Keratinocyte (primary cell): ENCODE measurements around the gene SMARCC1. TPM values are rescaled to one million over a fixed set of nuclear protein-coding genes. Genes with fewer than 3 reads are reported as not detected.

ENCODE experiments used
- DNase-seq: peaks from one replicate; pipeline ENCODE4 v3.0.0-alpha.2; 2011; ENCODE audit warnings: low read depth, missing footprints, low spot score
- FAIRE-seq: peaks from 2 replicates; lab custom pipeline; 2011; peaks lifted over from hg19 to GRCh38; lab: Jason Lieb, UNC
- H2AFZ ChIP-seq: 2 replicates; pipeline ENCODE4 v1.6.0; 2012; ENCODE audit warnings: low read length, control low read depth, inconsistent platforms; ENCODE audit not compliant: control insufficient read depth
- H3K27ac ChIP-seq: 2 replicates; pipeline ENCODE4 v1.5.1; 2011; ENCODE audit warnings: low read length; ENCODE audit not compliant: control insufficient read depth, insufficient read depth
- H3K27me3 ChIP-seq: 3 replicates; pipeline ENCODE4 v1.6.0; 2011; ENCODE audit warnings: low read length; ENCODE audit not compliant: control insufficient read depth, insufficient read depth; ENCODE audit errors: extremely low read depth
- H3K36me3 ChIP-seq, 2 experiments: 2 replicates in 1 of 2; 3 replicates in 1 of 2; pipeline ENCODE4 v1.5.1; 2011; ENCODE audit warnings: low read length in 2 of 2, mild to moderate bottlenecking in 1 of 2; ENCODE audit not compliant: control insufficient read depth in 2 of 2, insufficient read depth in 2 of 2; ENCODE audit errors: extremely low read depth in 1 of 2
- H3K4me1 ChIP-seq: 3 replicates; pipeline ENCODE4 v1.5.1; 2011; ENCODE audit warnings: low read length; ENCODE audit not compliant: control insufficient read depth, insufficient read depth; ENCODE audit errors: extremely low read depth
- H3K4me2 ChIP-seq: 3 replicates; pipeline ENCODE4 v1.6.0; 2011; ENCODE audit warnings: low read depth, low read length; ENCODE audit not compliant: control insufficient read depth, insufficient read depth; ENCODE audit errors: extremely low read depth
- H3K4me3 ChIP-seq, 3 experiments: fragments of 200-600 bp in 1 of 3; sonication (generic) in 1 of 3; 2 replicates in 2 of 3; 3 replicates in 1 of 3; pipeline ENCODE4 v1.5.1; 2011 to 2016; ENCODE audit warnings: low read length in 3 of 3, mild to moderate bottlenecking in 3 of 3, control low read depth in 2 of 3, inconsistent platforms in 1 of 3, low read depth in 1 of 3, mixed read lengths in 1 of 3, mixed run types in 1 of 3, moderate library complexity in 1 of 3; ENCODE audit not compliant: control insufficient read depth in 2 of 3, insufficient read depth in 2 of 3; ENCODE audit errors: extremely low read depth in 1 of 3
- H3K79me2 ChIP-seq: 2 replicates; pipeline ENCODE4 v1.6.0; 2012; ENCODE audit warnings: low read length; ENCODE audit not compliant: control insufficient read depth, insufficient read depth
- H3K9ac ChIP-seq: 3 replicates; pipeline ENCODE4 v1.6.0; 2011; ENCODE audit warnings: low read length; ENCODE audit not compliant: control insufficient read depth, insufficient read depth; ENCODE audit errors: extremely low read depth
- H3K9me1 ChIP-seq: 3 replicates; pipeline ENCODE4 v1.6.0; 2011; ENCODE audit warnings: low read length; ENCODE audit not compliant: control insufficient read depth, insufficient read depth; ENCODE audit errors: extremely low read depth
- H3K9me3 ChIP-seq: 2 replicates; pipeline ENCODE4 v1.5.1; 2012; ENCODE audit warnings: low read depth, low read length; ENCODE audit not compliant: control insufficient read depth
- H4K20me1 ChIP-seq: 3 replicates; pipeline ENCODE4 v1.6.0; 2011; ENCODE audit warnings: low read length; ENCODE audit not compliant: control insufficient read depth, insufficient read depth; ENCODE audit errors: extremely low read depth
- EZH2 ChIP-seq: IDR thresholded peaks from one replicate; pipeline ENCODE4 v1.6.1; 2012; ENCODE audit warnings: inconsistent platforms, mild to moderate bottlenecking, low read length, moderate library complexity
- dilution Hi-C: fragments of 300-500 bp; cut with MboI; formaldehyde crosslinking; loops from one replicate; pipeline ENCODE4 v1.7.0; 2020; ENCODE audit warnings: low sequenced_read_pairs; ENCODE audit not compliant: extremely low pct_ligation_motif_present
- polyA plus RNA-seq, 5 experiments: library from polyadenylated mRNA; depleted of rRNA in 3 of 5; stranded (reverse) in 3 of 5; stranded (forward) in 1 of 5; unstranded in 1 of 5; fragments of >200 nt; gene quantifications; 1 replicate in 1 of 5; 2 replicates in 3 of 5; 3 replicates in 1 of 5; pipeline versions ENCODE4 v1.2.1 to v1.2.3, GENCODE V29; 2011 to 2012; ENCODE audit warnings: missing spikeins in 2 of 5, low read depth in 1 of 5, low replicate concordance in 1 of 5
- TF ChIP-seq, protein P1 (sequence below), 3 experiments: IDR thresholded peaks in 1 of 3; conservative IDR thresholded peaks in 1 of 3; optimal IDR thresholded peaks in 1 of 3; 2 replicates in 2 of 3; 3 replicates in 1 of 3; pipeline versions ENCODE3 to v1.5.1; 2011; ENCODE audit warnings: low read length in 3 of 3, mild to moderate bottlenecking in 3 of 3, moderate library complexity in 2 of 3, control low read depth in 1 of 3, inconsistent platforms in 1 of 3; ENCODE audit not compliant: insufficient read depth in 2 of 3; ENCODE audit errors: extremely low read depth in 1 of 3

Gene SMARCC1
- polyA plus RNA-seq, 1 donor (not counting 4 experiments of a cell fraction or from before 2014, with no cell fraction given): 39.7 TPM

DNA sequence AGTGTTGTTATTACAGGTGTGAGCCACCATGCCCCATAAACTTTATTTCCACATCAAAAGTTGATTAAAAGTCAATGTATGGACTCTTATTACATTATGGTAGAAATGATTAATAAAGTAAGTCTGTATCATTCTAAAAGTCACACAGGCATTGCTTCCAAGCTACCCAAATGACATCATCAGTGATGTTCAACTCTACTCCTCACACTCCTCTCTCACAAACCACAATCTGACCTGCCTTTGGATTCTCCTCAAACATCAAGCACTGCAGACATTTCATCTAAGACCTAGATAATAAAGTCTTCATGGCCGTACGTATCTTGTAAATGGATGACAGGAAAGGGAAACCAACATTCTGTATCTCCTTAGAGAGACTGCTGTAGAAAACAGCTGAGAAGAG is 68.0 kb downstream of the SMARCC1 start:
- H3K79me2 ChIP-seq: no peaks in the 10 kb centered on the region
- H2AFZ ChIP-seq: no peak overlapping the region
- FAIRE-seq (no peak), DNase-seq (no peak)
- no peaks in the 10 kb centered on the region for H4K20me1 ChIP-seq
- H3K4me2 ChIP-seq: no peak overlapping the region
- no peak overlapping the region for H3K4me3 ChIP-seq
- no peak for TF ChIP-seq EZH2
- TF ChIP-seq, protein P1, sequence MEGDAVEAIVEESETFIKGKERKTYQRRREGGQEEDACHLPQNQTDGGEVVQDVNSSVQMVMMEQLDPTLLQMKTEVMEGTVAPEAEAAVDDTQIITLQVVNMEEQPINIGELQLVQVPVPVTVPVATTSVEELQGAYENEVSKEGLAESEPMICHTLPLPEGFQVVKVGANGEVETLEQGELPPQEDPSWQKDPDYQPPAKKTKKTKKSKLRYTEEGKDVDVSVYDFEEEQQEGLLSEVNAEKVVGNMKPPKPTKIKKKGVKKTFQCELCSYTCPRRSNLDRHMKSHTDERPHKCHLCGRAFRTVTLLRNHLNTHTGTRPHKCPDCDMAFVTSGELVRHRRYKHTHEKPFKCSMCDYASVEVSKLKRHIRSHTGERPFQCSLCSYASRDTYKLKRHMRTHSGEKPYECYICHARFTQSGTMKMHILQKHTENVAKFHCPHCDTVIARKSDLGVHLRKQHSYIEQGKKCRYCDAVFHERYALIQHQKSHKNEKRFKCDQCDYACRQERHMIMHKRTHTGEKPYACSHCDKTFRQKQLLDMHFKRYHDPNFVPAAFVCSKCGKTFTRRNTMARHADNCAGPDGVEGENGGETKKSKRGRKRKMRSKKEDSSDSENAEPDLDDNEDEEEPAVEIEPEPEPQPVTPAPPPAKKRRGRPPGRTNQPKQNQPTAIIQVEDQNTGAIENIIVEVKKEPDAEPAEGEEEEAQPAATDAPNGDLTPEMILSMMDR (optimal IDR thresholded peaks at IDR 0.05 in 1 of 3, IDR thresholded peaks at IDR 0.05 in 1 of 3, conservative IDR thresholded peaks at IDR 0.05 in 1 of 3; ENCODE audit: extremely low read depth in 1 of 3, insufficient read depth in 2 of 3, low read length in 3 of 3): no peak
- H3K9me1 ChIP-seq: no peaks in the 10 kb centered on the region
- no peak overlapping the region for H3K27ac ChIP-seq
- no peaks in the 10 kb centered on the region for H3K27me3 ChIP-seq
- H3K4me1 ChIP-seq: no peaks in the 10 kb centered on the region
- H3K36me3 ChIP-seq: peaks cover 16 to 17% of the 10 kb centered on the region in 2 experiments
- no peak overlapping the region for H3K9ac ChIP-seq
- dilution Hi-C loops: no loop called here
- H3K9me3 ChIP-seq: no peaks in the 10 kb centered on the region

- TF ChIP-seq, protein P1 (optimal IDR thresholded peaks at IDR 0.05 in 1 of 3, IDR thresholded peaks at IDR 0.05 in 1 of 3, conservative IDR thresholded peaks at IDR 0.05 in 1 of 3; ENCODE audit: extremely low read depth in 1 of 3, insufficient read depth in 2 of 3, low read length in 3 of 3): no peak
- no peak for TF ChIP-seq EZH2
- Histone ChIP-seq H3K9ac (no peak overlapping the region), H3K9me1 (no peaks in the 10 kb centered on the region), H3K4me2 (no peak overlapping the region), H2AFZ (no peak overlapping the region), H3K36me3 (peaks cover 16 to 17% of the 10 kb centered on the region in 2 experiments), H3K4me3 (no peak overlapping the region), H3K27ac (no peak overlapping the region), H3K79me2 (no peaks in the 10 kb centered on the region), H3K9me3 (no peaks in the 10 kb centered on the region), H3K27me3 (no peaks in the 10 kb centered on the region), H3K4me1 (no peaks in the 10 kb centered on the region), H4K20me1 (no peaks in the 10 kb centered on the region)
- dilution Hi-C loops: no loop called here
- no peak for FAIRE-seq
- no peak for DNase-seq
Observed at GRCh38 chr3:47712398-47712797, 69.3 kb downstream of the SMARCC1 start.
